GM12878 (cell line): ENCODE results near the gene PLA2G6. TPM values are rescaled to one million over a fixed set of nuclear protein-coding genes. Genes with fewer than 3 reads are reported as not detected.

Experiments used
- ATAC-seq: fragments of 200-7000 bp; cut with Tn5 transposase; 3 replicates; pipeline ENCODE4 v1.9.1; 2020; ENCODE audit warnings: mild to moderate bottlenecking, moderate library complexity
- BruUV-seq: library from RNA; stranded (reverse); fragments of 400-500 nt; replicated peaks from 2 replicates; lab custom pipeline; 2021; lab: Mats Ljungman, UMichigan
- CTCF ChIA-PET: fragments of 300-600 bp; sonication (Branson Sonifier 250); formaldehyde crosslinking; extraction: SDS; loops from one replicate; lab custom pipeline; 2021; ENCODE audit warnings: inconsistent platforms; lab: Yijun Ruan, JAX
- POLR2A ChIA-PET: fragments of 350-600 bp; formaldehyde crosslinking; extraction: SDS; loops from one replicate; lab custom pipeline; 2021; ENCODE audit warnings: inconsistent platforms; lab: Charles Lee
- RAD21 ChIA-PET: fragments of 300-600 bp; sonication (Branson Sonifier 250); formaldehyde crosslinking; loops from one replicate; lab custom pipeline; 2023; ENCODE audit warnings: antibody characterized with exemption; ENCODE audit not compliant: unreplicated experiment; lab: Charles Lee
- SMC1A ChIA-PET: fragments of 300-600 bp; sonication (Branson Sonifier 250); formaldehyde crosslinking; loops from one replicate; lab custom pipeline; 2023; ENCODE audit not compliant: unreplicated experiment, uncharacterized antibody; lab: Charles Lee
- DNase-seq: peaks from one replicate; pipeline ENCODE4 v3.0.0-alpha.2; 2011; ENCODE audit warnings: low read depth, low spot score
- FAIRE-seq: peaks from 3 replicates; lab custom pipeline; 2011; peaks lifted over from hg19 to GRCh38; lab: Jason Lieb, UNC
- H2AFZ ChIP-seq: 2 replicates; pipeline ENCODE4 v1.6.0; 2011; ENCODE audit warnings: low read depth, low read length, control low read depth; ENCODE audit not compliant: control insufficient read depth
- H3K27ac ChIP-seq: 2 replicates; pipeline ENCODE4 v1.5.1; 2011; ENCODE audit warnings: control low read depth; ENCODE audit not compliant: control insufficient read depth, insufficient read depth
- H3K27me3 ChIP-seq, 2 experiments: replicated peaks in 1 of 2; 2 replicates each; pipeline versions ENCODE4 v1.6.0 to v1.6.1; 2011; ENCODE audit warnings: low read length in 1 of 2; ENCODE audit not compliant: control insufficient read depth in 2 of 2, insufficient read depth in 2 of 2
- H3K36me3 ChIP-seq, 2 experiments: 2 replicates each; pipeline ENCODE4 v1.5.1; 2011; ENCODE audit warnings: low read length in 1 of 2; ENCODE audit not compliant: control insufficient read depth in 2 of 2, insufficient read depth in 2 of 2
- H3K4me1 ChIP-seq: 2 replicates; pipeline ENCODE4 v1.6.1; 2011; ENCODE audit warnings: mild to moderate bottlenecking, low read length, moderate library complexity, mixed read lengths; ENCODE audit not compliant: control insufficient read depth, insufficient read depth
- H3K4me2 ChIP-seq: 2 replicates; pipeline ENCODE4 v1.6.0; 2011; ENCODE audit warnings: control low read depth; ENCODE audit not compliant: control insufficient read depth, insufficient read depth
- H3K4me3 ChIP-seq: fragments of 200-600 bp; sonication (generic); 2 replicates; pipeline ENCODE4 v1.5.1; 2016
- H3K79me2 ChIP-seq: 2 replicates; pipeline ENCODE4 v1.6.0; 2011; ENCODE audit warnings: low read length; ENCODE audit not compliant: control insufficient read depth, insufficient read depth
- H3K9ac ChIP-seq: 2 replicates; pipeline ENCODE4 v1.8.0; 2011; ENCODE audit warnings: low read length, control low read depth, mixed read lengths; ENCODE audit not compliant: control insufficient read depth, insufficient read depth
- H3K9me3 ChIP-seq: replicated peaks from 3 replicates; pipeline ENCODE4 v1.5.1; 2011; ENCODE audit warnings: mild to moderate bottlenecking, low read length; ENCODE audit not compliant: control insufficient read depth, insufficient read depth
- H4K20me1 ChIP-seq: 2 replicates; pipeline ENCODE4 v1.6.0; 2011; ENCODE audit not compliant: control insufficient read depth, insufficient read depth
- E2F8 ChIP-seq: fragments of 450-650 bp; IDR thresholded peaks from 2 replicates; pipeline ENCODE4 v1.6.1; 2018; ENCODE audit warnings: mild to moderate bottlenecking, low read depth, moderate library complexity; ENCODE audit not compliant: partially characterized antibody
- RELA ChIP-seq: fragments of 450-650 bp; IDR thresholded peaks from 2 replicates; pipeline ENCODE4 v1.8.0; 2014; ENCODE audit warnings: borderline replicate concordance; ENCODE audit not compliant: partially characterized antibody
- TCF7 ChIP-seq: IDR thresholded peaks from 2 replicates; pipeline ENCODE4 v1.6.1; 2014; ENCODE audit warnings: antibody characterized with exemption, borderline replicate concordance
- WGBS: methylation state at CpG from one replicate; pipeline ENCODE4 v1.1.6; 2016; ENCODE audit warnings: low lambda C conversion rate; ENCODE audit not compliant: insufficient replicate concordance, insufficient coverage; ENCODE audit errors: missing lambda C conversion rate; 5-methylcytosine and 5-hydroxymethylcytosine counted together
- in situ Hi-C: fragments of 300-500 bp; cut with MboI; formaldehyde crosslinking; loops from 9 replicates; pipeline ENCODE4 v1.14.3; 2018; ENCODE audit warnings: mixed read lengths
- intact Hi-C: fragments of 100-400 bp; cut with micrococcal nuclease; formaldehyde crosslinking; loops from one replicate; pipeline ENCODE4 v1.14.2; 2022; ENCODE audit not compliant: unreplicated experiment
- polyA plus RNA-seq, 11 experiments: library from polyadenylated mRNA; depleted of rRNA in 4 of 11; unstranded in 6 of 11; stranded (reverse) in 5 of 11; fragments of >200 nt; fragmentation: Nextera tagmentation in 4 of 11; fragmentation: Illumina TruSeq in 1 of 11; extraction: Ambion mirVana in 4 of 11; extraction: Trizol in 1 of 11; gene quantifications; 1 replicate in 1 of 11; 2 replicates in 10 of 11; pipeline versions ENCODE4 v1.2.1 to v1.2.3, GENCODE V29; 2011 to 2016; ENCODE audit warnings: inconsistent platforms in 2 of 11, missing spikeins in 2 of 11, low read depth in 1 of 11
- total RNA-seq, 4 experiments: library from RNA; depleted of rRNA in 3 of 4; stranded (reverse); fragments of >200 nt in 3 of 4; fragmentation: Illumina TruSeq in 1 of 4; extraction: Trizol in 1 of 4; gene quantifications; 2 replicates each; pipeline versions ENCODE4 v1.2.1 to v1.2.3, GENCODE V29; 2013 to 2021

PLA2G6 gene
- total and polyA plus RNA-seq, 10 of the 15 experiments (the other 5 are each of a cell fraction or from before 2014, with no cell fraction given), result 0.15 to 42.2 (median 15.8) TPM

GRCh38 chr22:38071421-38072321 lies 110.0 kb downstream of the PLA2G6 start:
- ATAC-seq (no peak), FAIRE-seq (no peak), DNase-seq (no peak)
- ChIA-PET CTCF (interaction anchor here (1.9 kb wide), 1 partner anchor 19 kb away, joined by 4 read pairs; no protein-coding TSS in a partner anchor), RAD21 (interaction anchor here (1.4 kb wide), 1 partner anchor 19 kb away, joined by 4 read pairs; no protein-coding TSS in a partner anchor), SMC1A (interaction anchor here (1.0 kb wide), 1 partner anchor 234 kb away, joined by 4 read pairs; no protein-coding TSS in a partner anchor), POLR2A (interaction anchor here (0.6 kb wide), 1 partner anchor 364 kb away, joined by 4 read pairs; no protein-coding TSS in a partner anchor)
- BruUV-seq, result no TSS peak
- intact Hi-C loops, result no loop called here
- no peak overlapping the region for H3K4me2 ChIP-seq
- no peaks in the 10 kb centered on the region for H3K4me1 ChIP-seq
- H3K36me3 ChIP-seq, result no peaks in the 10 kb centered on the region; a peak in 2 of 4 replicates
- no peaks in the 10 kb centered on the region for H4K20me1 ChIP-seq
- in situ Hi-C loops, result no loop called here
- H3K79me2 ChIP-seq, result no peaks in the 10 kb centered on the region
- no peaks in the 10 kb centered on the region for H3K27me3 ChIP-seq
- no peaks in the 10 kb centered on the region for H3K9me3 ChIP-seq
- H3K9ac ChIP-seq, result no peak overlapping the region
- H2AFZ ChIP-seq, result no peak overlapping the region
- 86% methylated on average over 21 of the region's 22 CpGs for WGBS
- no peak for TF ChIP-seq E2F8
- TF ChIP-seq RELA, result no peak
- TF ChIP-seq TCF7, result no peak
- no peak overlapping the region for H3K27ac ChIP-seq
- no peak overlapping the region for H3K4me3 ChIP-seq
